Muscle of leg (tissue), 11 donors: ENCODE data around the gene DRD3. TPM values are rescaled to one million over a fixed set of nuclear protein-coding genes. Genes with fewer than 3 reads are reported as not detected.
A peak's percentile ranks its signal among the peaks of the same experiment; 100 is the strongest.

ENCODE experiments used
- DNase-seq: peaks from one replicate; pipeline ENCODE4 v3.0.0; 2013
- H3K27ac ChIP-seq: one replicate; pipeline ENCODE4 v1.5.1; 2013; ENCODE audit warnings: mild to moderate bottlenecking, low read length, control low read depth
- H3K27me3 ChIP-seq: one replicate; pipeline ENCODE4 v1.6.1; 2013; ENCODE audit warnings: low read length; ENCODE audit not compliant: control insufficient read depth, insufficient read depth
- H3K36me3 ChIP-seq: one replicate; pipeline ENCODE4 v1.6.1; 2013; ENCODE audit warnings: low read length; ENCODE audit not compliant: control insufficient read depth, insufficient read depth
- H3K4me1 ChIP-seq: one replicate; pipeline ENCODE4 v1.6.1; 2013; ENCODE audit warnings: low read length; ENCODE audit not compliant: control insufficient read depth, insufficient read depth
- H3K4me3 ChIP-seq: one replicate; pipeline ENCODE4 v1.5.1; 2013; ENCODE audit warnings: low read length, control low read depth
- H3K9me3 ChIP-seq: replicated peaks from 2 replicates; pipeline ENCODE4 v1.6.1; 2013; ENCODE audit warnings: low read depth, low read length; ENCODE audit not compliant: control insufficient read depth
- WGBS: methylation state at CpG from one replicate; pipeline ENCODE4 v1.1.5; 2013; ENCODE audit warnings: missing lambda C conversion rate; ENCODE audit not compliant: insufficient coverage; 5-methylcytosine and 5-hydroxymethylcytosine counted together
- polyA plus RNA-seq, 8 donors: library from polyadenylated mRNA; unstranded; fragments of 120-200 nt; gene quantifications; one replicate each; pipeline versions ENCODE4 v1.2.1 to v1.2.3, GENCODE V29; 2013; ENCODE audit warnings: inconsistent platforms in 1 of 8, low replicate concordance in 1 of 8; ENCODE audit not compliant: insufficient read length in 8 of 8, insufficient read depth in 1 of 8
- total RNA-seq: library from RNA; stranded (reverse); fragments of 120-200 nt; gene quantifications from one replicate; pipeline ENCODE4 v1.2.4, GENCODE V29; 2013

Gene DRD3
- total and polyA plus RNA-seq, 9 donors = 0.10 TPM; not detected in 8

DNA sequence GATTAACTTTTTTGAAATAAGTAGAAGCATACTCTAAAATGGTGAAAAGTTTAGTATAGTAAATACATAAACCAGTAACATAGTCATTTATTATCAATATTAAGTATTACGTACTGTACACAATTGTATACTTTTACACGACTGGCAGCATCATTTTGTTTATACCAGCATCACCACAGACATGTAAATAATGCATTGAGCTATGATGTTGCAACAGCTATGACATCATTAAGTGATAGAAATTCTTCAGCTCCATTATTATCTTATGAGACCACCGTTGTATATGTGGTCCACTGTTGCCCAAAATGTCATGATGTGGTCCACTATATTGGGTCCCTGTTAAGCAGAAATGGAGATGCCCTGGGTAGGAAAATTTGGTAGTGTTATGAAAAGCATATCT is 51.3 kb downstream of the DRD3 start:
- Histone ChIP-seq H3K9me3 (no peaks in the 10 kb centered on the region), H3K4me1 (no peaks in the 10 kb centered on the region), H3K36me3 (no peaks in the 10 kb centered on the region), H3K4me3 (no peak overlapping the region), H3K27me3 (no peaks in the 10 kb centered on the region), H3K27ac (no peak overlapping the region)
- DNase-seq = no peak
- no CpG with 5 or more reads among the region's 3 CpGs for WGBS

DNA sequence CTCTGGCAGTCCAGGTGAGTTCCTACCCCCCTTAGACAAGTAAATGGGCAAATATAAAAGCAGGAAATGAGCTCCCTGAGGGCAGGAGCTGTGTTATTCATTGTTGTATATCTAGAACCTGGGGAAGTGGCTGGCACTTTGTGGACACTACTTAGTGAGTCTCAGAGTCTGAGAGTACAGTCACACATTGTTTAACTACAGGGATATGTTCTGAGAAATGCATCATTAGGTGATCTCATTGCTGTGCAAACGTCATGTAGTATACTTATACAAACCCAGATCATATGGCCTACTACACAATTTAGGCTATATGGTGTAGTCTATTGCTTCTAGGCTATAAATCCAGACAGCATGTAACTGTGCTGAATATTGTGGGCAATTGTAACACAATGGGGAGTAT is 52.4 kb downstream of the DRD3 start:
- no peak overlapping the region for H3K4me3 ChIP-seq
- H3K36me3 ChIP-seq = no peaks in the 10 kb centered on the region
- H3K27me3 ChIP-seq = no peaks in the 10 kb centered on the region
- no peak for DNase-seq
- no peaks in the 10 kb centered on the region for H3K9me3 ChIP-seq
- no CpG with 5 or more reads among the region's 1 CpG for WGBS
- H3K4me1 ChIP-seq = no peaks in the 10 kb centered on the region
- H3K27ac ChIP-seq = no peak overlapping the region

DNA sequence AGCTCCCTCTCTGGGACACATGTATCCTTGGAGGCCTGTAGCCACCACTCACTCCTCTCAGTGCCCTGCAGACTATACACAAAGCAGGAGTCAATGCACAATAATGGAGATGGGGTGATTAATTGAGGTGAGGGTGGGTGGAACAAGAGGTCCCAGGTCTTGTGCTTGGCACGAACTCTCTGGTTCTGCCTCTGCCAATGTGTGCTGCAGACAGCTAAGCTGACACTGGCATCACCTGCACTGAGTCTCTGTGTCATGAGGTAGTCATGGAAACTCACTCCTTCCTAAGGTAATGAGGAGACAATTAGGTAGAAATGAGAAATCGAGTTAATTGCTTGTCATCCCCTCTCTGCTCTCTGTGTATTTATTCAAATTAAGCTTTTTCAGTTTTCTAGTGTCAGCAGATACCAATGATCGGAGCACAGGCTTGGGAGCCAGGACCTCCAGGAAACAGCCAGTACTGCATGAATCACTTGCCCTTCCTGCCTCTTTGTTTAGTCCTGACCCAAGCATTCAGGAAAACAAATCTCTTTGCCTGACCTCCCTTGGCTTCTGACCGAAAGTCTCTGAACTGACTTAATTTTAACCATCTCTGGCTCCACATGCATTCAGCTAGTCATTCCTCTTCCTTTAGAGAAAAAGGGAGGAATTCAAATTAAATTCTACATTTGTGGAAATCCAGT is 56.7 kb downstream of the DRD3 start:
- Histone ChIP-seq H3K27me3 (no peaks in the 10 kb centered on the region), H3K27ac (peak overlapping the region; percentile 53), H3K4me1 (no peaks in the 10 kb centered on the region), H3K9me3 (no peaks in the 10 kb centered on the region), H3K4me3 (no peak overlapping the region), H3K36me3 (no peaks in the 10 kb centered on the region)
- WGBS = 86% methylated on average over 1 of the region's 4 CpGs
- DNase-seq = peak; percentile 26

DNA sequence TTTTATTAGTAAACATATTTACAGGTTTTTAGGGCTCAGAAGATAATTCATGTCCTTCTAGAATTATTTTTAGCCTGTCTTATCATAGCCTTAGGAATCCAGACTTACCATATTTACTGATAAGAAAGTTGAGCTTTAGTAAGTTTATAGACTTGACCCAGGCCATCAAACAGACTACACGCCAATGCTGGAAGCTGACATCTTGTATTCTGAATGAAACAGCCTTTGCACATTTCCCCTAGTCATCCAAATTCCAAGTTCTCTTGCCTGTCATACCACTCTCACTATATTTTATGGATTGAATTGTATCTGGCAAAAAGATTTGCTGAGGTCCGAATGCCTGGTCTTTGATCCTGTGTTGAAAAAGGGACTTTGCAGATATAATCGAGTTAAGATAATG is 58.6 kb downstream of the DRD3 start:
- DNase-seq = no peak
- Histone ChIP-seq H3K4me1 (no peaks in the 10 kb centered on the region), H3K36me3 (no peaks in the 10 kb centered on the region), H3K27me3 (no peaks in the 10 kb centered on the region), H3K27ac (no peak overlapping the region), H3K9me3 (no peaks in the 10 kb centered on the region), H3K4me3 (no peak overlapping the region)
- WGBS = no CpG with 5 or more reads among the region's 3 CpGs

DNA sequence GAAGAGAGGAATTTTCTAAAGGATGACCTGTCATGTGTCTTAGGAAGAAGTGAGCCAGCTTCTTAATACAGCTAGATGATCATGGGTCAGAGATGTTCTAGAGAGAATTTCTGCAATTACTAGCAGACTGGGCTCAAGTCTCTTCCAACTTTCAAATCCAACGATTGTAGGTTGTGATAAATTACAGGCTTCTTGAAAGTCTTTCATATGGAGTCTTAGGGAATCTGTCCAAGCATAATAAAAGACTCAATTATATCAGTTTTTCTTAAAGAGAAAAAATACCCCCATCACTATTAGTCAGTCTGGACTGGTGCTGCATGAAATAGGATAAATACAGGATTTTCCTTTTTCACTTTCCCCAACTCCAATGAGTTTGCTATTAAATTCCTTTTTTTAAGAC is 59.1 kb downstream of the DRD3 start:
- WGBS = no CpG with 5 or more reads among the region's 1 CpG
- DNase-seq = no peak
- H3K4me3 ChIP-seq = no peak overlapping the region
- H3K27me3 ChIP-seq = no peaks in the 10 kb centered on the region
- H3K36me3 ChIP-seq = no peaks in the 10 kb centered on the region
- H3K4me1 ChIP-seq = no peaks in the 10 kb centered on the region
- H3K27ac ChIP-seq = no peak overlapping the region
- no peaks in the 10 kb centered on the region for H3K9me3 ChIP-seq

DNA sequence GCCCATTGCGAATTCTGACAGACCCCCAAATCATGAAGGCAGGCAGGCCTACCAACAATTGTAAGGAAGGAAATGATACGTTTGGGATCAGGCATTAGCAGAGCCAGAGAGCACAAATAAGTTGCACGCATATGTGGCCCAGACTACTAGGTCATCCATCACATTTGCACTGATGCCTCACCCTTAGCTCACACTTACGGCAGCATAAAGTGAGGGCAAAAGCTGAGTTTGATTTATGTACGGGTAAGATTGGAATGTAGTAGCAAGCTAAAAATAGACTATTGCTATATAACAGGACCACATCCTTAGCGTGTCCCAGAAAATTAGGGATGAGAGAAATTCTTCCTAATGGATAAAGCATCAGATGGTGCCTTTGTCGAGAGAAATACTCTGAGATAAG is 63.7 kb downstream of the DRD3 start:
- Histone ChIP-seq H3K4me1 (no peaks in the 10 kb centered on the region), H3K4me3 (no peak overlapping the region), H3K27ac (no peak overlapping the region), H3K9me3 (no peaks in the 10 kb centered on the region), H3K36me3 (no peaks in the 10 kb centered on the region), H3K27me3 (no peaks in the 10 kb centered on the region)
- 93% methylated on average over 2 of the region's 7 CpGs for WGBS
- DNase-seq = no peak

DNA sequence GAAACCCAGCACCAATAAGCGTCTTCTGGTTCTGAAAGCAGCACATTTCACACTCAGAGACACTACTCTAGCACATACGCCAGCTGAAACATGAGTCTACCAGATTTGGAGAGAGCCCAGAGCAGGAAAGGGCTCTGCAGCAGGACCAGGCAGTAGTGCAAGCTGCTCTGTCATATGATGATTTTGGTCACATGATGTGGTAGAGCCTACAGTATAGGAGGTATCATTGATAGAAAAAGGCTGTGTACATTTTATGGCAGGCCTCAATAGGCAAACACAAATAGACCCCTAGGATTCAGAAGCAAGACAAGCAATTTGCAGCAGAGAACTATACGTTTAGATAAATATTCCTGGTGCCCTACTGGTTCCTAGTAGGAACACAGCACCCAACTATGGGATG is 64.1 kb downstream of the DRD3 start:
- H3K4me1 ChIP-seq = no peaks in the 10 kb centered on the region
- no peak overlapping the region for H3K4me3 ChIP-seq
- no peak overlapping the region for H3K27ac ChIP-seq
- H3K27me3 ChIP-seq = no peaks in the 10 kb centered on the region
- no peaks in the 10 kb centered on the region for H3K9me3 ChIP-seq
- H3K36me3 ChIP-seq = no peaks in the 10 kb centered on the region
- 83% methylated on average over 3 of the region's 3 CpGs for WGBS
- DNase-seq = no peak

DNA sequence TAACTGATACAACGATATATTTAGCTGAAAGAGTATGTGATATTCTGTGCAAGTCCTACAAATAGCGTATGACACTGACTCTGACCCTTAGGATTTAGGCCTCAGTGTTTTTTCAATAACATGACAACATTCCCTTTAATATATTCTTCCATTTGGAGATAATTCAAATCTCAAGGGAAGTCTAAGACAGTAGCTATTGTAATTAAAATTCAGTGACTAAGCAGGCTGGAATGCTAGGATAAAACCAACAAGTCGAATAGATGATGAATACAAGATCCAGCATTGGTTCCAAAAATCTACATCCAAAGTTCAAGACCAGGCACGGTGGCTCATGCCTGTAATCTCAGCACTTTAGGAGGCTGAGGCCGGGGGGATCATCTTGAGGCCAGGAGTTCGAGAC is 66.2 kb downstream of the DRD3 start:
- DNase-seq = no peak
- H3K27ac ChIP-seq = no peak overlapping the region
- 83% methylated on average over 2 of the region's 6 CpGs for WGBS
- no peaks in the 10 kb centered on the region for H3K27me3 ChIP-seq
- H3K4me1 ChIP-seq = no peaks in the 10 kb centered on the region
- H3K9me3 ChIP-seq = no peaks in the 10 kb centered on the region
- H3K36me3 ChIP-seq = no peaks in the 10 kb centered on the region
- no peak overlapping the region for H3K4me3 ChIP-seq

DNA sequence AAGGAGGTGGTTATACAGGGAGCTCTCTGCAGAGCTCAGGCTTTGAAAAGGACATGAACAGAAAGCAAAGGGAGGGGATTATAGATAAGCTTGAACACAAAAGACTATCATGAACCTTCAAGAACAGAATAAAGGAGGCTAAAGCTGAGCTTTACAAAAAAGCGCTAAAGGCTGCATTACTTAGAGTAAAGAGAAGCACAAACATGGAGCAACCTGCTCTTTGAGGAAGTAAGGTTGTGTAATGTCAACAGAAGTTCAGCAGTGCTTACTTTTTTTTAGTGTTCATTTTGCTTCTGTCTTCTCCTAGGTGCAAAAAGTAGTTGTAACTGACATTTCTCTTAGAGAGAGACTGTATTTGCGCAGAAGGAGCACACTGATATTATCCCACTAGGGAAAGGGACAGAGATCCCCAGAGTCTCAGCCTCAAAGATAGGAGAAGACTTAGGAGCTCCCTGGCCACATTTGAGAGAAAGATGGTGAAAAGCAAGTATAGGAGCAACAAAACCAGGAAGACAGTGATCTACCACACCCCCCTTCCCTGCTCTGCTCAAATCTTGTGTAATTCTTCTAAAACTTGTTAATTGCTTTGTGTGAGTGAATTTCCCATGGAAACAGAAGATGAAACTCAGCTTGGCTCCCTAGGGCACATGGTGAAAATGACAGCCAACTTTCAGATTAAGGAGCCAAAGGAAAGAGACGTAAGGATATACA is 67.6 kb downstream of the DRD3 start:
- no peak for DNase-seq
- no CpG with 5 or more reads among the region's 3 CpGs for WGBS
- Histone ChIP-seq H3K27ac (no peak overlapping the region), H3K4me3 (no peak overlapping the region), H3K36me3 (no peaks in the 10 kb centered on the region), H3K27me3 (no peaks in the 10 kb centered on the region), H3K4me1 (no peaks in the 10 kb centered on the region), H3K9me3 (no peaks in the 10 kb centered on the region)

DNA sequence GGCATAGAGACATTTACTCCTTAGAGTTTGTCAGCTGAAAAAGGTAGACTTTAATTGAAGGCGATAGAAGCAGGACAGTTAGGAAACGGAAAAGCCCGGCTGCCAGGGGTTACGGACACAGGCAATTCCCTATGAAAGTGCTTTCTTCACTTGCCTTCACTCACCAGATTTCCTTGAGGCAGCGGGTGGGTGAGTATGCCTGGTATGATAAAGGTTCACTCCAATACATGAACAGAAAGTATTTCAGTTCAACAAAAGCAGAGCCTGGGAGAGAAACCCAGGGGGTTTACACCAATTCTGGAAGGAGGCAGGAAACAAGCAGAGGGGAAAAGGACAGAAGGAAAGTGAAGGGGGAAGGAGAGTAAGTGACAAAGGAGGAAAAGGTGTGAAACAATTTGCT is 68.4 kb downstream of the DRD3 start:
- DNase-seq = no peak
- H3K4me3 ChIP-seq = no peak overlapping the region
- H3K27ac ChIP-seq = no peak overlapping the region
- H3K9me3 ChIP-seq = no peaks in the 10 kb centered on the region
- no peaks in the 10 kb centered on the region for H3K27me3 ChIP-seq
- H3K36me3 ChIP-seq = no peaks in the 10 kb centered on the region
- H3K4me1 ChIP-seq = no peaks in the 10 kb centered on the region
- 60% methylated on average over 1 of the region's 5 CpGs for WGBS
